Stomach (tissue), 9 donors: ENCODE measurements around the gene FAM9C. TPM values are rescaled to one million over a fixed set of nuclear protein-coding genes. Genes with fewer than 3 reads are reported as not detected.

Experiments
- DNase-seq, 2 donors: peaks; one replicate each; pipeline versions ENCODE4 v3.0.0 to v3.0.0-alpha.2; 2013 to 2019
- H3K27ac ChIP-seq, 5 donors: fragments of 200-600 bp in 4 of 5; sonication (generic) in 4 of 5; one replicate each; pipeline ENCODE4 v1.5.1; 2013 to 2019; ENCODE audit warnings: mild to moderate bottlenecking in 1 of 5, moderate library complexity in 1 of 5
- H3K27me3 ChIP-seq, 3 donors: fragments of 200-600 bp; sonication (generic); one replicate each; pipeline ENCODE4 v1.5.1; 2017 to 2019; ENCODE audit warnings: mixed run types in 1 of 3
- H3K36me3 ChIP-seq, 4 donors: fragments of 200-600 bp; sonication (generic); 1 replicate in 3 of 4; 2 replicates in 1 of 4; pipeline ENCODE4 v1.5.1; 2016 to 2019
- H3K4me1 ChIP-seq, 4 donors: fragments of 200-600 bp; sonication (generic); one replicate each; pipeline ENCODE4 v1.5.1; 2016 to 2019
- H3K4me3 ChIP-seq, 4 donors: fragments of 200-600 bp; sonication (generic) in 3 of 4; one replicate each; pipeline ENCODE4 v1.5.1; 2016 to 2019; ENCODE audit warnings: mild to moderate bottlenecking in 1 of 4
- H3K9me3 ChIP-seq, 4 donors: fragments of 200-600 bp; sonication (generic); one replicate each; pipeline ENCODE4 v1.5.1; 2016 to 2019
- EP300 ChIP-seq: sonication (generic); formaldehyde crosslinking; IDR thresholded peaks from one replicate; pipeline ENCODE4 v1.6.1; 2017; ENCODE audit warnings: antibody characterized with exemption
- POLR2A ChIP-seq, 4 donors: fragments of 450-650 bp; IDR thresholded peaks; one replicate each; pipeline ENCODE4 v1.6.1; 2016; ENCODE audit warnings: antibody characterized with exemption in 4 of 4, control low read depth in 2 of 4, mild to moderate bottlenecking in 1 of 4, moderate library complexity in 1 of 4
- POLR2AphosphoS5 ChIP-seq, 3 donors: sonication (generic); formaldehyde crosslinking; IDR thresholded peaks; one replicate each; pipeline ENCODE4 v1.6.1; 2016; ENCODE audit warnings: antibody characterized with exemption in 3 of 3
- WGBS, 5 donors: extraction: QIAGEN DNeasy Blood & Tissue Kit in 3 of 5; methylation state at CpG; one replicate each; pipeline versions ENCODE4 v1.1.5 to v1.1.7; 2013 to 2018; 5-methylcytosine and 5-hydroxymethylcytosine counted together
- intact Hi-C: fragments of 100-400 bp; cut with DNase I; formaldehyde crosslinking; loops from one replicate; pipeline ENCODE4 v1.15.1; 2023; ENCODE audit warnings: low total_unique reads
- polyA plus RNA-seq, 3 donors: library from polyadenylated mRNA; stranded (reverse); fragments of 200-250 nt; gene quantifications; one replicate each; pipeline ENCODE4 v1.2.3, GENCODE V29; 2013
- total RNA-seq, 5 donors: library from RNA; depleted of rRNA; stranded (reverse); fragments of >200 nt; gene quantifications; one replicate each; pipeline versions ENCODE4 v1.1.0 to v1.2.3, GENCODE V29; 2014 to 2016
- TF ChIP-seq, protein P1 (sequence below), 7 experiments: fragments of 450-650 bp in 4 of 7; fragments of 200-600 bp in 3 of 7; sonication (generic) in 3 of 7; IDR thresholded peaks; one replicate each; pipeline ENCODE4 v1.5.1; 2016 to 2019; ENCODE audit warnings: antibody characterized with exemption in 7 of 7, control low read depth in 2 of 7, mild to moderate bottlenecking in 1 of 7
- donor health status: healthy with polysubstance abuse.
- donor health status: Bipolar disorder and iron deficiency.
- donor health status: healthy.

FAM9C gene
- total and polyA plus RNA-seq, 8 donors: 0.18 to 0.31 TPM; not detected in 6

GRCh38 chrX:13076176-13076961 is 31.9 kb upstream of the FAM9C start:
- no peak overlapping the region for H3K4me3 ChIP-seq
- WGBS, 5 donors: 74 to 83% (median 77%) methylated on average over 4 of the region's 4 CpGs

GRCh38 chrX:13074297-13075262 is 30.2 kb upstream of the FAM9C start:
- Histone ChIP-seq H3K36me3 (no peaks in the 10 kb centered on the region), H3K4me3 (no peak overlapping the region), H3K27me3 (no peaks in the 10 kb centered on the region), H3K27ac (no peak overlapping the region), H3K9me3 (peaks cover 0 to 10% (median 3%) of the 10 kb centered on the region in 4 donors), H3K4me1 (peaks cover 0 to 21% (median 11%) of the 10 kb centered on the region in 4 donors)
- no peak for DNase-seq
- WGBS, 5 donors: 82 to 89% (median 86%) methylated on average over 9 of the region's 9 CpGs
- intact Hi-C loops: no loop called here
- TF ChIP-seq POLR2A (IDR thresholded peaks at IDR 0.05) (no peak), POLR2AphosphoS5 (IDR thresholded peaks at IDR 0.05) (no peak), EP300 (no peak)
- TF ChIP-seq, protein P1, sequence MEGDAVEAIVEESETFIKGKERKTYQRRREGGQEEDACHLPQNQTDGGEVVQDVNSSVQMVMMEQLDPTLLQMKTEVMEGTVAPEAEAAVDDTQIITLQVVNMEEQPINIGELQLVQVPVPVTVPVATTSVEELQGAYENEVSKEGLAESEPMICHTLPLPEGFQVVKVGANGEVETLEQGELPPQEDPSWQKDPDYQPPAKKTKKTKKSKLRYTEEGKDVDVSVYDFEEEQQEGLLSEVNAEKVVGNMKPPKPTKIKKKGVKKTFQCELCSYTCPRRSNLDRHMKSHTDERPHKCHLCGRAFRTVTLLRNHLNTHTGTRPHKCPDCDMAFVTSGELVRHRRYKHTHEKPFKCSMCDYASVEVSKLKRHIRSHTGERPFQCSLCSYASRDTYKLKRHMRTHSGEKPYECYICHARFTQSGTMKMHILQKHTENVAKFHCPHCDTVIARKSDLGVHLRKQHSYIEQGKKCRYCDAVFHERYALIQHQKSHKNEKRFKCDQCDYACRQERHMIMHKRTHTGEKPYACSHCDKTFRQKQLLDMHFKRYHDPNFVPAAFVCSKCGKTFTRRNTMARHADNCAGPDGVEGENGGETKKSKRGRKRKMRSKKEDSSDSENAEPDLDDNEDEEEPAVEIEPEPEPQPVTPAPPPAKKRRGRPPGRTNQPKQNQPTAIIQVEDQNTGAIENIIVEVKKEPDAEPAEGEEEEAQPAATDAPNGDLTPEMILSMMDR (IDR thresholded peaks at IDR 0.05): no peak

More at GRCh38 chrX:13076176-13076961, 31.9 kb upstream of the FAM9C start:
- no peaks in the 10 kb centered on the region for H3K36me3 ChIP-seq
- peaks cover 0 to 33% (median 19%) of the 10 kb centered on the region in 4 donors for H3K4me1 ChIP-seq
- intact Hi-C loops: no loop called here
- DNase-seq: no peak
- H3K27ac ChIP-seq: peak overlapping the region in 2 of 5 donors; percentile 41 to 48
- TF ChIP-seq, protein P1 (IDR thresholded peaks at IDR 0.05): no peak
- no peak for TF ChIP-seq POLR2A (IDR thresholded peaks at IDR 0.05)
- TF ChIP-seq POLR2AphosphoS5 (IDR thresholded peaks at IDR 0.05): no peak
- no peak for TF ChIP-seq EP300
- H3K27me3 ChIP-seq: no peaks in the 10 kb centered on the region
- H3K9me3 ChIP-seq: peaks cover 0 to 4% (median 0%) of the 10 kb centered on the region in 4 donors

DNA sequence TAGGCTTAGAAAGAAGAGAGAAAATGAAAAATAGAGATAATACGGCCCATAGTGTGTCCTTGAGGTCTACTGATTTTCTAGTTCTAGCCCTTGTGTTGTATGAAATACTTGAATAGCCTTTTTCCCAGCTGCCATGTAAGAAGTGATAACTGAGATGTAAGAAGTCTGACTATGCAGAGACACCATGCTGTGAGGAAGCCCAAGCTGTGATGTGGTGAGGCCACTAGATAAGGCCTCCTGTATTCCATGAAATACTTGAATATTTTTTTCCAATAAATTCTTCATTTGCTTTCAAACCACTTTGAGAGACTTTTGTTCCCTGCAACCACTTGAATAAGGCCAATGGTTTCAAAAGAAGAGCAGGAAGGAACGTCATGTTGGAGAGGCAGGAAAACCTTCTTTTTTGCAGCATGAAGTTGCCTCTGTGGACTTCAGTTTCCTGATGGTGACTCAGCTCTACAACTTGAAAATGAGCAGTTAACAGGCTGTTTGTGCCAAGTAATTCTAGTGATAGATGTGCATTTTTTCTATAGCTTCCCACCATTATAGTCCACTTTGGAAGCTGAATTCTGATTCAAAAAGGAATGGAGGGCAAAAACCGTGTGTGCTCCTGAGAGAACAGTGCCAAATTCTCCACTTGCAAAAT is 25.5 kb upstream of the FAM9C start:
- intact Hi-C loops: no loop called here
- H3K36me3 ChIP-seq: no peaks in the 10 kb centered on the region
- DNase-seq: no peak
- H3K4me3 ChIP-seq: no peak overlapping the region
- H3K9me3 ChIP-seq: peaks cover 0 to 24% (median 10%) of the 10 kb centered on the region in 4 donors
- no peaks in the 10 kb centered on the region for H3K4me1 ChIP-seq
- 73 to 87% (median 79%) methylated on average over 3 of the region's 3 CpGs for WGBS, 5 donors
- TF ChIP-seq POLR2AphosphoS5 (IDR thresholded peaks at IDR 0.05) (no peak), POLR2A (IDR thresholded peaks at IDR 0.05) (no peak), EP300 (no peak)
- H3K27me3 ChIP-seq: no peaks in the 10 kb centered on the region
- no peak overlapping the region for H3K27ac ChIP-seq

- Histone ChIP-seq H3K4me1 (no peaks in the 10 kb centered on the region), H3K27ac (no peak overlapping the region), H3K4me3 (no peak overlapping the region), H3K9me3 (peaks cover 0 to 24% (median 10%) of the 10 kb centered on the region in 4 donors), H3K27me3 (no peaks in the 10 kb centered on the region), H3K36me3 (no peaks in the 10 kb centered on the region)
- TF ChIP-seq EP300: no peak
- no peak for TF ChIP-seq POLR2AphosphoS5 (IDR thresholded peaks at IDR 0.05)
- TF ChIP-seq, protein P1 (IDR thresholded peaks at IDR 0.05): no peak
- no peak for TF ChIP-seq POLR2A (IDR thresholded peaks at IDR 0.05)
- DNase-seq: no peak
- WGBS, 5 donors: 59 to 90% (median 73%) methylated on average over 1 of the region's 1 CpG
- intact Hi-C loops: no loop called here
Observed at GRCh38 chrX:13068651-13069050, 24.2 kb upstream of the FAM9C start.
